Keratinocyte (primary cell): Measurements from ENCODE around the gene TSHZ2.

Experiments used
- EZH2 ChIP-seq: IDR thresholded peaks from one replicate; pipeline ENCODE4 v1.6.1; 2012; ENCODE audit warnings: inconsistent platforms, mild to moderate bottlenecking, low read length, moderate library complexity
- TF ChIP-seq, protein P1 (sequence below), 3 experiments: IDR thresholded peaks in 1 of 3; conservative IDR thresholded peaks in 1 of 3; optimal IDR thresholded peaks in 1 of 3; 2 replicates in 2 of 3; 3 replicates in 1 of 3; pipeline versions ENCODE3 to v1.5.1; 2011; ENCODE audit warnings: low read length in 3 of 3, mild to moderate bottlenecking in 3 of 3, moderate library complexity in 2 of 3, control low read depth in 1 of 3, inconsistent platforms in 1 of 3; ENCODE audit not compliant: insufficient read depth in 2 of 3; ENCODE audit errors: extremely low read depth in 1 of 3

DNA sequence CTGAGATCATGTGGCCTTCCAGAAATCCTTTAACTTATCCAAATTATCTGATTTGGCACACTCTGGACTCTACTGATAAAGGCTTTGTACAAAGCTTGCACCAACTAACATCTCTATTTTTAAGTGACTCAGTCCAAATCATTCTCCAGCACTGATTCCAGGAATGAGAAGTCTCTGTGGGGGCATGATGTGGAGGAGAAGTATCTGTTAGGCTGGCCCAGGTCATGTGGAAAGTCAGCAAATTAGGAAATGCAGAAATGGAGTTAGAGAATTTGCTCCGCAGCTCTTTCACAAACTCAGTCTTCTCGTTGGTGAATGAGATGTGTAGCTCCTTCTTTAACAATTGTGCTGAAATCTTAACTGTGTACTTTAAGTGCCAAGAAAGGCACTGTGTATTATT, 455.8 kb downstream of the TSHZ2 start:
- TF ChIP-seq, protein P1, sequence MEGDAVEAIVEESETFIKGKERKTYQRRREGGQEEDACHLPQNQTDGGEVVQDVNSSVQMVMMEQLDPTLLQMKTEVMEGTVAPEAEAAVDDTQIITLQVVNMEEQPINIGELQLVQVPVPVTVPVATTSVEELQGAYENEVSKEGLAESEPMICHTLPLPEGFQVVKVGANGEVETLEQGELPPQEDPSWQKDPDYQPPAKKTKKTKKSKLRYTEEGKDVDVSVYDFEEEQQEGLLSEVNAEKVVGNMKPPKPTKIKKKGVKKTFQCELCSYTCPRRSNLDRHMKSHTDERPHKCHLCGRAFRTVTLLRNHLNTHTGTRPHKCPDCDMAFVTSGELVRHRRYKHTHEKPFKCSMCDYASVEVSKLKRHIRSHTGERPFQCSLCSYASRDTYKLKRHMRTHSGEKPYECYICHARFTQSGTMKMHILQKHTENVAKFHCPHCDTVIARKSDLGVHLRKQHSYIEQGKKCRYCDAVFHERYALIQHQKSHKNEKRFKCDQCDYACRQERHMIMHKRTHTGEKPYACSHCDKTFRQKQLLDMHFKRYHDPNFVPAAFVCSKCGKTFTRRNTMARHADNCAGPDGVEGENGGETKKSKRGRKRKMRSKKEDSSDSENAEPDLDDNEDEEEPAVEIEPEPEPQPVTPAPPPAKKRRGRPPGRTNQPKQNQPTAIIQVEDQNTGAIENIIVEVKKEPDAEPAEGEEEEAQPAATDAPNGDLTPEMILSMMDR (optimal IDR thresholded peaks at IDR 0.05 in 1 of 3, IDR thresholded peaks at IDR 0.05 in 1 of 3, conservative IDR thresholded peaks at IDR 0.05 in 1 of 3; ENCODE audit: extremely low read depth in 1 of 3, insufficient read depth in 2 of 3, low read length in 3 of 3) = no peak
- TF ChIP-seq EZH2 = no peak
